Ishikawa (cell line): Measurements from ENCODE around the gene COQ5.

ENCODE experiments used
- CEBPB ChIP-seq: IDR thresholded peaks from 2 replicates; pipeline ENCODE4 v1.6.1; 2012
- CREB1 ChIP-seq: IDR thresholded peaks from 2 replicates; pipeline ENCODE4 v1.6.1; 2012; ENCODE audit warnings: low read depth
- EGR1 ChIP-seq: IDR thresholded peaks from 2 replicates; pipeline ENCODE4 v1.6.1; 2012
- EP300 ChIP-seq: IDR thresholded peaks from 2 replicates; pipeline ENCODE4 v1.6.1; 2012; ENCODE audit warnings: borderline replicate concordance
- FOXM1 ChIP-seq: IDR thresholded peaks from 2 replicates; pipeline ENCODE4 v1.6.1; 2012; ENCODE audit warnings: low read depth, borderline replicate concordance
- NFIC ChIP-seq: IDR thresholded peaks from 2 replicates; pipeline ENCODE4 v1.6.1; 2012
- RAD21 ChIP-seq: IDR thresholded peaks from 2 replicates; pipeline ENCODE4 v1.6.1; 2012; ENCODE audit warnings: low read depth
- TAF1 ChIP-seq: IDR thresholded peaks from 2 replicates; pipeline ENCODE4 v1.6.1; 2012; ENCODE audit warnings: low read depth, mild to moderate bottlenecking
- TEAD4 ChIP-seq: IDR thresholded peaks from 2 replicates; pipeline ENCODE4 v1.6.1; 2012
- YY1 ChIP-seq: IDR thresholded peaks from 2 replicates; pipeline ENCODE4 v1.6.1; 2012; ENCODE audit warnings: low read depth
- ZBTB7A ChIP-seq: IDR thresholded peaks from 2 replicates; pipeline ENCODE4 v1.6.1; 2012; ENCODE audit warnings: low read depth
- TF ChIP-seq, protein P1 (sequence below): IDR thresholded peaks from 2 replicates; pipeline ENCODE4 v1.6.1; 2012
- TF ChIP-seq, protein P2 (sequence below): IDR thresholded peaks from 2 replicates; pipeline ENCODE4 v1.6.1; 2012
- TF ChIP-seq, protein P3 (sequence below): IDR thresholded peaks from 2 replicates; pipeline ENCODE4 v1.6.1; 2012; ENCODE audit warnings: low read depth, mild to moderate bottlenecking

DNA sequence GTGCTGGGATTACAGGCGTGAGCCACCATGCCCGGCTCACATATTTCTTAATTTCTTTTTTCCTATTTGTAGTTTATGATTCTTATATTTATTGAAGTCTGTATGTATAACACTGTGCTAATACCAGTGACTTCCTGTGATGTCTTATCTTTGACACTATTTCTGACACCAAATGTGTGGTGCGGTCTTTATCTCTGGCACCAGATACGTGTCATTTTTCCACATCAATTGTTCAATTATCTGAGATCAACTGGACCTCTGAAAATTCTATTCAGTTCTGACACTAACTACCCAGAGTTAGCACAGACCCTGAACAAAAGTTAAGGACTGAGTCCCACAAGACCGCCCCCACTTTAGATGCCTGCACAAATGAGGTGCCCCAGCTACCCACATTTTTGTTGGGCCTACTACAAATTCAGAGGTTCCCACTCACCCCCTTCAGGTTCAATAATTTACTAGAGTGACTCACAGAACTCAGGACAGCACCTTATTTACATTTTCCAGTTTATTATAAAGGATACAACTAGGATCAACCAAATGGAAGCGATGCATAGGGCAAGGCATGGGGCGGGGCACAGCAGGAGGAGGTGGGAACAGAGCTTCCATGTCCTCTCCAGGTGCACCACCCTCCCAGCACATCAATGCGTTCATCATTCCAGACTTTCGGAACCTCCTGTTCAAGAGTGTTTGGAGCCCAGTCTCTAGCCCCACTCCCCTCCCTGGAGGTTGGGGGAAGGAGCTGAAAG lies 47.8 kb downstream of the COQ5 start:
- TF ChIP-seq, protein P1, sequence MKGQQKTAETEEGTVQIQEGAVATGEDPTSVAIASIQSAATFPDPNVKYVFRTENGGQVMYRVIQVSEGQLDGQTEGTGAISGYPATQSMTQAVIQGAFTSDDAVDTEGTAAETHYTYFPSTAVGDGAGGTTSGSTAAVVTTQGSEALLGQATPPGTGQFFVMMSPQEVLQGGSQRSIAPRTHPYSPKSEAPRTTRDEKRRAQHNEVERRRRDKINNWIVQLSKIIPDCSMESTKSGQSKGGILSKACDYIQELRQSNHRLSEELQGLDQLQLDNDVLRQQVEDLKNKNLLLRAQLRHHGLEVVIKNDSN = no peak
- TF ChIP-seq YY1 = no peak
- TF ChIP-seq, protein P2, sequence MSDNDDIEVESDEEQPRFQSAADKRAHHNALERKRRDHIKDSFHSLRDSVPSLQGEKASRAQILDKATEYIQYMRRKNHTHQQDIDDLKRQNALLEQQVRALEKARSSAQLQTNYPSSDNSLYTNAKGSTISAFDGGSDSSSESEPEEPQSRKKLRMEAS = no peak
- no peak for TF ChIP-seq CEBPB
- no peak for TF ChIP-seq EGR1
- TF ChIP-seq RAD21 = no peak
- TF ChIP-seq CREB1 = no peak
- no peak for TF ChIP-seq EP300
- TF ChIP-seq, protein P3, sequence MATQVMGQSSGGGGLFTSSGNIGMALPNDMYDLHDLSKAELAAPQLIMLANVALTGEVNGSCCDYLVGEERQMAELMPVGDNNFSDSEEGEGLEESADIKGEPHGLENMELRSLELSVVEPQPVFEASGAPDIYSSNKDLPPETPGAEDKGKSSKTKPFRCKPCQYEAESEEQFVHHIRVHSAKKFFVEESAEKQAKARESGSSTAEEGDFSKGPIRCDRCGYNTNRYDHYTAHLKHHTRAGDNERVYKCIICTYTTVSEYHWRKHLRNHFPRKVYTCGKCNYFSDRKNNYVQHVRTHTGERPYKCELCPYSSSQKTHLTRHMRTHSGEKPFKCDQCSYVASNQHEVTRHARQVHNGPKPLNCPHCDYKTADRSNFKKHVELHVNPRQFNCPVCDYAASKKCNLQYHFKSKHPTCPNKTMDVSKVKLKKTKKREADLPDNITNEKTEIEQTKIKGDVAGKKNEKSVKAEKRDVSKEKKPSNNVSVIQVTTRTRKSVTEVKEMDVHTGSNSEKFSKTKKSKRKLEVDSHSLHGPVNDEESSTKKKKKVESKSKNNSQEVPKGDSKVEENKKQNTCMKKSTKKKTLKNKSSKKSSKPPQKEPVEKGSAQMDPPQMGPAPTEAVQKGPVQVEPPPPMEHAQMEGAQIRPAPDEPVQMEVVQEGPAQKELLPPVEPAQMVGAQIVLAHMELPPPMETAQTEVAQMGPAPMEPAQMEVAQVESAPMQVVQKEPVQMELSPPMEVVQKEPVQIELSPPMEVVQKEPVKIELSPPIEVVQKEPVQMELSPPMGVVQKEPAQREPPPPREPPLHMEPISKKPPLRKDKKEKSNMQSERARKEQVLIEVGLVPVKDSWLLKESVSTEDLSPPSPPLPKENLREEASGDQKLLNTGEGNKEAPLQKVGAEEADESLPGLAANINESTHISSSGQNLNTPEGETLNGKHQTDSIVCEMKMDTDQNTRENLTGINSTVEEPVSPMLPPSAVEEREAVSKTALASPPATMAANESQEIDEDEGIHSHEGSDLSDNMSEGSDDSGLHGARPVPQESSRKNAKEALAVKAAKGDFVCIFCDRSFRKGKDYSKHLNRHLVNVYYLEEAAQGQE = no peak
- TF ChIP-seq TAF1 = no peak
- TF ChIP-seq FOXM1 = no peak
- no peak for TF ChIP-seq TEAD4
- TF ChIP-seq ZBTB7A = no peak
- no peak for TF ChIP-seq NFIC
